Left lung (tissue), 10 donors: Measurements from ENCODE around the gene BRI3BP. TPM values are rescaled to one million over a fixed set of nuclear protein-coding genes. Genes with fewer than 3 reads are reported as not detected.
"Not testable (repeated sequence)": the region's sequence is repeated elsewhere in the genome, so short reads cannot be mapped to it uniquely, and the experiment has no call there.

Source experiments
- ATAC-seq: fragments of 200-7000 bp; cut with Tn5 transposase; one replicate; pipeline ENCODE4 v1.9.1; 2020; ENCODE audit warnings: moderate library complexity
- DNase-seq, 4 donors: peaks; one replicate each; pipeline ENCODE4 v3.0.0-alpha.2; 2013 to 2020
- H3K27ac ChIP-seq, 2 donors: fragments of 200-600 bp; sonication (generic) in 1 of 2; one replicate each; pipeline versions ENCODE4 v1.5.0 to v1.8.0; 2020 to 2021
- H3K27me3 ChIP-seq, 2 donors: fragments of 200-600 bp; sonication (generic) in 1 of 2; one replicate each; pipeline versions ENCODE4 v1.5.0 to v1.8.0; 2020 to 2021
- H3K36me3 ChIP-seq, 2 donors: fragments of 200-600 bp; sonication (generic) in 1 of 2; one replicate each; pipeline versions ENCODE4 v1.5.0 to v1.8.0; 2020 to 2021
- H3K4me1 ChIP-seq, 2 donors: fragments of 200-600 bp; one replicate each; pipeline ENCODE4 v1.8.0; 2021
- H3K4me3 ChIP-seq, 2 donors: fragments of 200-600 bp; sonication (generic) in 1 of 2; one replicate each; pipeline versions ENCODE4 v1.5.0 to v1.8.0; 2020 to 2021; ENCODE audit warnings: mild to moderate bottlenecking in 1 of 2
- H3K9me3 ChIP-seq, 2 donors: fragments of 200-600 bp; sonication (generic) in 1 of 2; one replicate each; pipeline versions ENCODE4 v1.5.0 to v1.8.0; 2020 to 2021
- CTCF ChIP-seq, 2 donors: fragments of 200-600 bp; sonication (generic) in 1 of 2; IDR thresholded peaks; one replicate each; pipeline versions ENCODE4 v1.5.0 to v1.8.0; 2021; ENCODE audit warnings: antibody characterized with exemption in 2 of 2
- intact Hi-C, 2 donors: fragments of 100-400 bp; cut with DNase I; formaldehyde crosslinking; loops; one replicate each; pipeline versions ENCODE4 v1.11.2 to v1.14.2; 2022
- polyA plus RNA-seq, 6 donors: library from polyadenylated mRNA; unstranded; fragments of 120-200 nt; gene quantifications; one replicate each; pipeline ENCODE4 v1.2.1, GENCODE V29; 2013; ENCODE audit not compliant: insufficient read length in 6 of 6
- total RNA-seq, 2 donors: library from RNA; stranded (reverse); fragmentation: NEBNext Ultra II Directional; extraction: Animal tissue kit (Norgen Biotek cat#: 25700); gene quantifications; one replicate each; pipeline ENCODE4 v1.2.1, GENCODE V29; 2021
- donor health status: DM: no; HTN: yes; CAD: no.
- donor health status: DM: no; HTN: no; CAD: no.

BRI3BP gene
- total and polyA plus RNA-seq, 8 donors = 4.9 to 16.3 (median 7.0) TPM

GRCh38 chr12:124980098-124980892 lies 13.2 kb upstream of the BRI3BP start:
- Histone ChIP-seq H3K27ac (no peak overlapping the region), H3K9me3 (no peaks in the 10 kb centered on the region), H3K4me1 (no peaks in the 10 kb centered on the region), H3K36me3 (peaks cover 0 to 100% of the 10 kb centered on the region in 2 donors), H3K27me3 (no peaks in the 10 kb centered on the region), H3K4me3 (no peak overlapping the region)
- DNase-seq (peak in 1 of 4 donors; percentile 65), ATAC-seq (no peak)
- intact Hi-C loops = no loop called here
- TF ChIP-seq CTCF (IDR thresholded peaks at IDR 0.05) = no peak

- H3K4me3 ChIP-seq, H3K27ac ChIP-seq, H3K9me3 ChIP-seq, ATAC-seq, H3K27me3 ChIP-seq, intact Hi-C loops: not testable (repeated sequence)
- Histone ChIP-seq H3K36me3 (peaks cover 0 to 45% of the 10 kb centered on the region in 2 donors), H3K4me1 (peaks cover 5 to 18% of the 10 kb centered on the region in 2 donors)
- DNase-seq = peak in 1 of 4 donors; percentile 58
Measured at GRCh38 chr12:124986876-124987275, 6.6 kb upstream of the BRI3BP start.

- Histone ChIP-seq H3K36me3 (no peaks in the 10 kb centered on the region), H3K27ac (peak overlapping the region; percentile 44 to 61), H3K4me1 (peaks cover 5 to 47% of the 10 kb centered on the region in 2 donors), H3K9me3 (no peaks in the 10 kb centered on the region), H3K4me3 (peak overlapping the region; percentile 37 to 63), H3K27me3 (no peaks in the 10 kb centered on the region)
- ATAC-seq = peak; percentile 83
- DNase-seq = peak; percentile 32 to 73 (median 61)
- no peak for TF ChIP-seq CTCF (IDR thresholded peaks at IDR 0.05)
- intact Hi-C loops = no loop called here
Measured at GRCh38 chr12:124992874-124993625, 395 bp upstream of the BRI3BP start.

GRCh38 chr12:124994437-124994975 lies 1.1 kb downstream of the BRI3BP start:
- DNase-seq = peak in 2 of 4 donors; percentile 45 to 83
- H3K27me3 ChIP-seq = no peaks in the 10 kb centered on the region
- no peaks in the 10 kb centered on the region for H3K9me3 ChIP-seq
- no peaks in the 10 kb centered on the region for H3K36me3 ChIP-seq
- TF ChIP-seq CTCF (IDR thresholded peaks at IDR 0.05) = no peak
- intact Hi-C loops = no loop called here
- H3K27ac ChIP-seq = peak overlapping the region in 1 of 2 donors; percentile 57
- H3K4me3 ChIP-seq = peak overlapping the region; percentile 51 to 63
- peaks cover 0 to 37% of the 10 kb centered on the region in 2 donors for H3K4me1 ChIP-seq
- ATAC-seq = peak; percentile 44

GRCh38 chr12:124995200-124995961 lies 1.9 kb downstream of the BRI3BP start:
- H3K4me3 ChIP-seq = peak overlapping the region in 1 of 2 donors; percentile 63
- TF ChIP-seq CTCF (IDR thresholded peaks at IDR 0.05) = no peak
- DNase-seq = peak in 1 of 4 donors; percentile 37
- H3K9me3 ChIP-seq = no peaks in the 10 kb centered on the region
- H3K27ac ChIP-seq = no peak overlapping the region
- ATAC-seq = no peak
- H3K27me3 ChIP-seq = no peaks in the 10 kb centered on the region
- intact Hi-C loops = no loop called here
- H3K4me1 ChIP-seq = peaks cover 0 to 36% of the 10 kb centered on the region in 2 donors
- no peaks in the 10 kb centered on the region for H3K36me3 ChIP-seq
